ENCODE data around the gene FES.

The FES gene

DNA sequence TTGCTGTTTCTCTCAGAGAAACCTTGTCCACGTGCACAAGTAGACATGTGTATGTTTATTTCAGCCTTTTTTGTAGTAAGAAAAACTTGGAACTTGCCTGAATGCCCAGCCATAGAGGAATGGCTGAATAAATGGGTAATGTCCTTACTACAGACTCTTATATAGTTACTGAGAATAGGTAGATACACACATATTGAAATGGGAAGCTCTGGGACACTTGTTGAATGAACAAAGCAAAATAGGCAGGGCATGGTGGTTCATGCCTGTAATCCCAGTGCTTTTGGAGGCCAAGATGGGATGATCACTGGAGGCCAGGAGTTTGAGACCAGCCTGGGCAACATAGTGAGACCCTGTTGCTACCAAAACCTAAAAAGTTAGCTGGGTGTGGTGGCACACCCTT is 52.5 kb downstream of the FES start:
- TF ChIP-seq POLR2A (IDR thresholded peaks at IDR 0.05; ENCODE audit: extremely low read depth, insufficient read length): no peak
- TF ChIP-seq MAX (IDR thresholded peaks at IDR 0.05; ENCODE audit: low read depth, low read length): no peak
- TF ChIP-seq, protein P1, sequence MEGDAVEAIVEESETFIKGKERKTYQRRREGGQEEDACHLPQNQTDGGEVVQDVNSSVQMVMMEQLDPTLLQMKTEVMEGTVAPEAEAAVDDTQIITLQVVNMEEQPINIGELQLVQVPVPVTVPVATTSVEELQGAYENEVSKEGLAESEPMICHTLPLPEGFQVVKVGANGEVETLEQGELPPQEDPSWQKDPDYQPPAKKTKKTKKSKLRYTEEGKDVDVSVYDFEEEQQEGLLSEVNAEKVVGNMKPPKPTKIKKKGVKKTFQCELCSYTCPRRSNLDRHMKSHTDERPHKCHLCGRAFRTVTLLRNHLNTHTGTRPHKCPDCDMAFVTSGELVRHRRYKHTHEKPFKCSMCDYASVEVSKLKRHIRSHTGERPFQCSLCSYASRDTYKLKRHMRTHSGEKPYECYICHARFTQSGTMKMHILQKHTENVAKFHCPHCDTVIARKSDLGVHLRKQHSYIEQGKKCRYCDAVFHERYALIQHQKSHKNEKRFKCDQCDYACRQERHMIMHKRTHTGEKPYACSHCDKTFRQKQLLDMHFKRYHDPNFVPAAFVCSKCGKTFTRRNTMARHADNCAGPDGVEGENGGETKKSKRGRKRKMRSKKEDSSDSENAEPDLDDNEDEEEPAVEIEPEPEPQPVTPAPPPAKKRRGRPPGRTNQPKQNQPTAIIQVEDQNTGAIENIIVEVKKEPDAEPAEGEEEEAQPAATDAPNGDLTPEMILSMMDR (IDR thresholded peaks at IDR 0.05; ENCODE audit: low read depth, low read length): no peak
- no peak for TF ChIP-seq MYC (IDR thresholded peaks at IDR 0.05; ENCODE audit: low read depth, low read length)
- no peak for DNase-seq (ENCODE audit: low read depth)
- H3K4me3 ChIP-seq (ENCODE audit: low read depth, low read length): no peak overlapping the region

DNA sequence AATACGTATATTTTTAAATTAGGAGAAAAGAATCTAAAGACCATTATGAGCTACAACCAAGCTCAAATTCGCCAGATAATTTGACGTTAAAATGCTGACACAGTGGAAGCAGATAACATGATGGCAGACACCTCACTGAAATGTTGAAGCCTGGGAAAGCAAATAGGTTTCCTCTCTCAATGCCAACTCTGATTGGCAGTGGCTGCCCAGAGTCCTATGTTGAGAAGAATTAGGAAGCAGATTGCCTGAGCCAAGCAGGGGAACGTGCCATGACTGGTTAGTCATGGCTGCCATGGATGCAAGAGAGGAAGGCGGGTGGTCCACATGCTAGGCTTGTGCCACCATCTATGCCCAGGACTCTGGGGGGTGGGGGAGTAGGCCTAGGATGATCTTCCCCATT is 54.0 kb downstream of the FES start:
- H3K4me3 ChIP-seq (ENCODE audit: low read depth, low read length): no peak overlapping the region

GRCh38 chr15:90939756-90940155 is 55.5 kb downstream of the FES start:
- DNase-seq (ENCODE audit: low read depth): no peak
- TF ChIP-seq, protein P1 (IDR thresholded peaks at IDR 0.05; ENCODE audit: low read depth, low read length): no peak
- TF ChIP-seq MAX (IDR thresholded peaks at IDR 0.05; ENCODE audit: low read depth, low read length) (no peak), POLR2A (IDR thresholded peaks at IDR 0.05; ENCODE audit: extremely low read depth, insufficient read length) (no peak), MYC (IDR thresholded peaks at IDR 0.05; ENCODE audit: low read depth, low read length) (no peak)
- no peak overlapping the region for H3K4me3 ChIP-seq (ENCODE audit: low read depth, low read length)

More for the DNA sequence above, 54.0 kb downstream of the FES start:
- no peak for DNase-seq (ENCODE audit: low read depth)
- no peak for TF ChIP-seq MYC (IDR thresholded peaks at IDR 0.05; ENCODE audit: low read depth, low read length)
- no peak for TF ChIP-seq POLR2A (IDR thresholded peaks at IDR 0.05; ENCODE audit: extremely low read depth, insufficient read length)
- TF ChIP-seq, protein P1 (IDR thresholded peaks at IDR 0.05; ENCODE audit: low read depth, low read length): no peak
- TF ChIP-seq MAX (IDR thresholded peaks at IDR 0.05; ENCODE audit: low read depth, low read length): no peak

- TF ChIP-seq POLR2A (IDR thresholded peaks at IDR 0.05; ENCODE audit: extremely low read depth, insufficient read length): no peak
These were observed 56.7 kb downstream of the FES start for GRCh38 chr15:90941038-90941437.

DNA sequence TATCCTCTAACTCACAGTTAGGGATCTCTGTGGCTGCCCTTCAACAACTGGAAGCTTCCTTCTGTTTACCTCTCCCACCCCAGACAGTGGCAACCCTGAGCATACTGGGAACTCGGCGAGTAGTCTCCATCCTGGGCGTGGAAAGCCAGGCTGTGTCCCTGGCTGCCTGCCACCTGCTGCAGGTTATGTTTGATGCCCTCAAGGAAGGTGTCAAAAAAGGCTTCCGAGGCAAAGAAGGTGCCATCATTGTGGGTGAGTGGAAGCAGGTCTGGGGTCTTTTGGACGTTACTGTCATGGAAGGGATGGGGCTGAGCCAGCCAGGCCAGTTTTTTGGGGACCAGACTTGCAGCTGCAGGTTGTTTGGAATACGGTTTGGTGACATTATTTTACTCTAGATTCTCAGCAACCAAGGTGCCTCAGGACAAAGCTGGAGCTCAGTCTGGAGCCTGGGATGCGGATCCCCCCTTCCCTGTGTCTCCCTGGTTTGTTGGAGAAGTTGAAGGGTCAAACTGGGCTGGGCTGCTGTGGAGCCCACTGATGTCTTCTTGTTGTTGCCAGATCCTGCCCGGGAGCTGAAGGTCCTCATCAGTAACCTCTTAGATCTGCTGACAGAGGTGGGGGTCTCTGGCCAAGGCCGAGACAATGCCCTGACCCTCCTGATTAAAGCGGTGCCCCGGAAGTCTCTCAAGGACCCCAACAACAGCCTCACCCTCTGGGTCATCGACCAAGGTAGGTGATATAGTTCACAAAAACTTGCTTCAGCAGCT is 58.2 kb downstream of the FES start:
- DNase-seq (ENCODE audit: low read depth): no peak
- H3K4me3 ChIP-seq (ENCODE audit: low read depth, low read length): no peak overlapping the region
- no peak for TF ChIP-seq POLR2A (IDR thresholded peaks at IDR 0.05; ENCODE audit: extremely low read depth, insufficient read length)
- no peak for TF ChIP-seq MAX (IDR thresholded peaks at IDR 0.05; ENCODE audit: low read depth, low read length)
- TF ChIP-seq MYC (IDR thresholded peaks at IDR 0.05; ENCODE audit: low read depth, low read length): no peak
- TF ChIP-seq, protein P1 (IDR thresholded peaks at IDR 0.05; ENCODE audit: low read depth, low read length): no peak

More at GRCh38 chr15:90941038-90941437, 56.7 kb downstream of the FES start:
- DNase-seq (ENCODE audit: low read depth): no peak
- no peak overlapping the region for H3K4me3 ChIP-seq (ENCODE audit: low read depth, low read length)

- DNase-seq (ENCODE audit: low read depth): no peak
- TF ChIP-seq MAX (IDR thresholded peaks at IDR 0.05; ENCODE audit: low read depth, low read length) (no peak), POLR2A (IDR thresholded peaks at IDR 0.05; ENCODE audit: extremely low read depth, insufficient read length) (no peak), MYC (IDR thresholded peaks at IDR 0.05; ENCODE audit: low read depth, low read length) (no peak)
- TF ChIP-seq, protein P1 (IDR thresholded peaks at IDR 0.05; ENCODE audit: low read depth, low read length): no peak
- H3K4me3 ChIP-seq (ENCODE audit: low read depth, low read length): no peak overlapping the region
These were observed 60.8 kb downstream of the FES start for GRCh38 chr15:90945091-90945490.

All from NB4 (cell line).